Measurements from ENCODE around the gene B4GALT2. TPM values are rescaled to one million over a fixed set of nuclear protein-coding genes. Genes with fewer than 3 reads are reported as not detected.

B4GALT2 gene
- total and polyA plus RNA-seq, 8 donors, result 15.2 to 37.4 (median 22.5) TPM

DNA sequence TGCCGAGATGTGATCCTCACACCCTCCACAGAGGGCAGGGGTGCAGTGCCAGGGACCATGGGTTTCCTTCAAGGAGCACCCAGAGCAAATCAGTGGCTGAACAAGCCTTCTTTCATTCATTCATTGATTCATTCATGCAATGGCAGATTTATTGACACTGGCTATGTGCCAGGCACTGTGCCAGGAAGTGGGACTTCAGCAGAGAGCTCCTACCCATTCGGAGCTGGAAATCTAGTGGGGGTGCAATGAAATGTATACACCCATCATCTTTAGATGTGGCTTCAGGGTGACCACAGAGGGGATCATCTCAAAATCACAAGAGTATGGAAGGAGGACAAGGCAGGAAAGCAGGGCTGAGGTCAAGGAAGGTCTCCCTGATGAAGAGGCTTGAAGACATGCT, 33.4 kb downstream of the B4GALT2 start:
- H3K27ac ChIP-seq, result no peak overlapping the region
- TF ChIP-seq POLR2A (IDR thresholded peaks at IDR 0.05) (no peak), EP300 (IDR thresholded peaks at IDR 0.05) (no peak), POLR2AphosphoS5 (IDR thresholded peaks at IDR 0.05) (no peak)
- TF ChIP-seq, protein P1, sequence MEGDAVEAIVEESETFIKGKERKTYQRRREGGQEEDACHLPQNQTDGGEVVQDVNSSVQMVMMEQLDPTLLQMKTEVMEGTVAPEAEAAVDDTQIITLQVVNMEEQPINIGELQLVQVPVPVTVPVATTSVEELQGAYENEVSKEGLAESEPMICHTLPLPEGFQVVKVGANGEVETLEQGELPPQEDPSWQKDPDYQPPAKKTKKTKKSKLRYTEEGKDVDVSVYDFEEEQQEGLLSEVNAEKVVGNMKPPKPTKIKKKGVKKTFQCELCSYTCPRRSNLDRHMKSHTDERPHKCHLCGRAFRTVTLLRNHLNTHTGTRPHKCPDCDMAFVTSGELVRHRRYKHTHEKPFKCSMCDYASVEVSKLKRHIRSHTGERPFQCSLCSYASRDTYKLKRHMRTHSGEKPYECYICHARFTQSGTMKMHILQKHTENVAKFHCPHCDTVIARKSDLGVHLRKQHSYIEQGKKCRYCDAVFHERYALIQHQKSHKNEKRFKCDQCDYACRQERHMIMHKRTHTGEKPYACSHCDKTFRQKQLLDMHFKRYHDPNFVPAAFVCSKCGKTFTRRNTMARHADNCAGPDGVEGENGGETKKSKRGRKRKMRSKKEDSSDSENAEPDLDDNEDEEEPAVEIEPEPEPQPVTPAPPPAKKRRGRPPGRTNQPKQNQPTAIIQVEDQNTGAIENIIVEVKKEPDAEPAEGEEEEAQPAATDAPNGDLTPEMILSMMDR (IDR thresholded peaks at IDR 0.05), result no peak
- H3K4me3 ChIP-seq, result no peak overlapping the region
- H3K36me3 ChIP-seq, result peaks cover 0 to 14% (median 5%) of the 10 kb centered on the region in 4 donors
- H3K27me3 ChIP-seq, result no peaks in the 10 kb centered on the region
- intact Hi-C loops (cut with DNase I; ENCODE audit: low total_unique reads), result no loop called here
- no peaks in the 10 kb centered on the region for H3K9me3 ChIP-seq
- DNase-seq, result no peak
- peaks cover 0 to 4% (median 0%) of the 10 kb centered on the region in 4 donors for H3K4me1 ChIP-seq
- 24 to 67% (median 55%) methylated on average over 1 to 2 of the region's 2 CpGs for WGBS, 5 donors

GRCh38 chr1:44012941-44013609, 34.1 kb downstream of the B4GALT2 start:
- DNase-seq, result peak in 1 of 2 donors; percentile 61
- Histone ChIP-seq H3K4me3 (no peak overlapping the region), H3K4me1 (peaks cover 0 to 4% (median 0%) of the 10 kb centered on the region in 4 donors), H3K9me3 (no peaks in the 10 kb centered on the region), H3K27ac (no peak overlapping the region), H3K36me3 (peaks cover 0 to 20% (median 5%) of the 10 kb centered on the region in 4 donors), H3K27me3 (no peaks in the 10 kb centered on the region)
- TF ChIP-seq POLR2AphosphoS5 (IDR thresholded peaks at IDR 0.05) (no peak), POLR2A (IDR thresholded peaks at IDR 0.05) (no peak), EP300 (IDR thresholded peaks at IDR 0.05) (no peak)
- TF ChIP-seq, protein P1 (IDR thresholded peaks at IDR 0.05), result no peak
- WGBS, 5 donors, result 62 to 84% (median 72%) methylated on average over 13 of the region's 13 CpGs
- intact Hi-C loops (cut with DNase I; ENCODE audit: low total_unique reads), result no loop called here

- 72 to 86% (median 79%) methylated on average over 4 to 5 of the region's 5 CpGs for WGBS, 5 donors
- TF ChIP-seq EP300 (IDR thresholded peaks at IDR 0.05), result no peak
- no peak for TF ChIP-seq POLR2AphosphoS5 (IDR thresholded peaks at IDR 0.05)
- TF ChIP-seq, protein P1 (IDR thresholded peaks at IDR 0.05), result no peak
- no peak for TF ChIP-seq POLR2A (IDR thresholded peaks at IDR 0.05)
- intact Hi-C loops (cut with DNase I; ENCODE audit: low total_unique reads), result no loop called here
- H3K9me3 ChIP-seq, result no peaks in the 10 kb centered on the region
- no peaks in the 10 kb centered on the region for H3K27me3 ChIP-seq
- H3K36me3 ChIP-seq, result peaks cover 0 to 21% (median 3%) of the 10 kb centered on the region in 4 donors
- H3K27ac ChIP-seq, result no peak overlapping the region
- H3K4me1 ChIP-seq, result peaks cover 0 to 4% (median 0%) of the 10 kb centered on the region in 4 donors
- DNase-seq, result no peak
- no peak overlapping the region for H3K4me3 ChIP-seq
Measured at GRCh38 chr1:44013949-44014348, 34.9 kb downstream of the B4GALT2 start.

DNA sequence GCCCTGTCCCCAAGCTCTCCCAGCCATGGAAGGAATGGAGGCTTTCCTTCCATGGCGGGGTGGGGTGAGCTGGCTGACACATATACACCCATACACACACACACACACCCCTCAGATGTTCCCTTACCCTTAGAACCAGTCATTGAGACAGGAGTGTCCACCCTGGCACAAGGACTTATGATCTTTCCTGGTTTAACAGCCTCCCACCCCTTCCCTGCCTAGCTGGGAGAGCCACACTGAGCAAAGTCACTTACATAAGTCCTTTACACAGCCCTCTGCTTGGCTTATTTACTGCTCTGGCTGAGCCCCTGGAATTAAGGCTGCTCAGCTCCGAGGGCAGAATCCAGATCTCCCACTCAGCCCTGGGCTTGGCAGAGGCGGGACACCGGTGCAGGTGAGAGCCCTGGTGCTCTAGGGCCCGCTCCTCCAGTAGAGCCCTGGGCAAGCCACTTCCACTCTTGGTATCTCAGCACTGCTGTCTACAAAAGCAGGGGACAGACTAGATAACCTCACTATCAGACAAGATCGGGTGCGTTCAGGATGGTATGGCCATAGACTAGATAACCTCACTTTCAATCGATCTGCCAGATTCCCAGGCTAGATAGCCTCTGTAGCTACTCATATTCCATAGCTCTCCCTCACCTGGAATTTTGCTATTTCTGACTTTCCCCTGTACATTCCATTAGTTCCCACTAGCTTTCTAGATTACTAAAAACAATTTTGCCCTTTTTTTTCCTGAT, 35.5 kb downstream of the B4GALT2 start:
- H3K9me3 ChIP-seq, result no peaks in the 10 kb centered on the region

More for the DNA sequence above, 35.5 kb downstream of the B4GALT2 start:
- Histone ChIP-seq H3K27ac (no peak overlapping the region), H3K4me3 (no peak overlapping the region), H3K36me3 (peaks cover 0 to 17% (median 2%) of the 10 kb centered on the region in 4 donors), H3K27me3 (no peaks in the 10 kb centered on the region), H3K4me1 (peaks cover 0 to 4% (median 0%) of the 10 kb centered on the region in 4 donors)
- WGBS, 5 donors, result 65 to 70% (median 66%) methylated on average over 6 to 8 of the region's 8 CpGs
- DNase-seq, result no peak
- TF ChIP-seq POLR2A (IDR thresholded peaks at IDR 0.05), result no peak
- TF ChIP-seq, protein P1 (IDR thresholded peaks at IDR 0.05), result no peak
- TF ChIP-seq EP300 (IDR thresholded peaks at IDR 0.05), result no peak
- TF ChIP-seq POLR2AphosphoS5 (IDR thresholded peaks at IDR 0.05), result no peak
- intact Hi-C loops (cut with DNase I; ENCODE audit: low total_unique reads), result no loop called here
